Measurements from ENCODE around the gene TTC6. TPM values are rescaled to one million over a fixed set of nuclear protein-coding genes. Genes with fewer than 3 reads are reported as not detected.
A peak's percentile ranks its signal among the peaks of the same experiment; 100 is the strongest.

The TTC6 gene
- polyA plus RNA-seq, 6 donors from 2014 or later = not detected

- Mint-ChIP-seq H3K36me3 (no peaks in the 10 kb centered on the region), H3K4me3 (no peak overlapping the region), H3K27ac (no peak overlapping the region), H3K4me1 (no peaks in the 10 kb centered on the region), H3K9me3 (peaks cover 0 to 19% (median 5%) of the 10 kb centered on the region in 7 donors), H3K27me3 (no peaks in the 10 kb centered on the region)
- no peak for ATAC-seq (ENCODE audit: low read depth in 2 of 2)
- DNase-seq = no peak
These were observed 43.2 kb downstream of the TTC6 start for GRCh38 chr14:37638599-37638998.

GRCh38 chr14:37641117-37641516 lies 45.7 kb downstream of the TTC6 start:
- Mint-ChIP-seq H3K27me3 (no peaks in the 10 kb centered on the region), H3K4me3 (no peak overlapping the region), H3K27ac (no peak overlapping the region), H3K4me1 (no peaks in the 10 kb centered on the region), H3K9me3 (peaks cover 0 to 11% (median 3%) of the 10 kb centered on the region in 7 donors), H3K36me3 (no peaks in the 10 kb centered on the region)
- DNase-seq = no peak
- ATAC-seq (ENCODE audit: low read depth in 2 of 2) = no peak

GRCh38 chr14:37642125-37642524 lies 46.7 kb downstream of the TTC6 start:
- no peaks in the 10 kb centered on the region for H3K4me1 Mint-ChIP-seq
- peak overlapping the region in 1 of 8 donors; percentile 32 for H3K4me3 Mint-ChIP-seq
- no peak overlapping the region for H3K27ac Mint-ChIP-seq
- H3K36me3 Mint-ChIP-seq = no peaks in the 10 kb centered on the region
- no peak for DNase-seq
- ATAC-seq (ENCODE audit: low read depth in 2 of 2) = no peak
- H3K27me3 Mint-ChIP-seq = no peaks in the 10 kb centered on the region
- H3K9me3 Mint-ChIP-seq = peaks cover 0 to 5% (median 2%) of the 10 kb centered on the region in 7 donors

GRCh38 chr14:37643701-37644100 lies 48.3 kb downstream of the TTC6 start:
- peaks cover 0 to 5% (median 2%) of the 10 kb centered on the region in 7 donors for H3K9me3 Mint-ChIP-seq
- no peak for ATAC-seq (ENCODE audit: low read depth in 2 of 2)
- H3K27ac Mint-ChIP-seq = no peak overlapping the region
- H3K4me3 Mint-ChIP-seq = no peak overlapping the region
- no peak for DNase-seq
- no peaks in the 10 kb centered on the region for H3K36me3 Mint-ChIP-seq
- H3K27me3 Mint-ChIP-seq = no peaks in the 10 kb centered on the region
- no peaks in the 10 kb centered on the region for H3K4me1 Mint-ChIP-seq

Other genes starting within 250 kb of the TTC6 start
- not detected for gene FOXA1, start 380 bp upstream of the TTC6 start, polyA plus RNA-seq (ENCODE audit: low read depth in 6 of 6)

All from naive B cell (primary cell).